Testis (tissue), 2 donors: ENCODE data around the gene PIANP.

Experiments
- CTCF ChIP-seq, 3 experiments: fragments of 450-650 bp in 2 of 3; fragments of 200-600 bp in 1 of 3; sonication (generic) in 1 of 3; IDR thresholded peaks; one replicate each; pipeline ENCODE4 v1.5.1; 2016 to 2019; ENCODE audit warnings: antibody characterized with exemption in 3 of 3, mild to moderate bottlenecking in 2 of 3, moderate library complexity in 1 of 3
- POLR2A ChIP-seq: fragments of 450-650 bp; IDR thresholded peaks from one replicate; pipeline ENCODE4 v1.6.1; 2017; ENCODE audit warnings: antibody characterized with exemption, mild to moderate bottlenecking, moderate library complexity

- TF ChIP-seq CTCF (IDR thresholded peaks at IDR 0.05) = no peak
- no peak for TF ChIP-seq POLR2A
Observed at GRCh38 chr12:6647083-6647604, 53.5 kb downstream of the PIANP start, which contains the start of gene ACRBP.
